Activated CD8-positive, alpha-beta T cell treated with anti-CD3 and anti-CD28 coated beads for 36 hours (primary cell): ENCODE data around the gene TWIST1. TPM values are rescaled to one million over a fixed set of nuclear protein-coding genes. Genes with fewer than 3 reads are reported as not detected.

Experiments
- ATAC-seq: fragments of 200-7000 bp; cut with Tn5 transposase; one replicate; pipeline ENCODE4 v1.10.0; 2021; ENCODE audit warnings: mild to moderate bottlenecking, moderate library complexity
- CTCF ChIA-PET: fragments of 350-600 bp; sonication (Branson Sonifier 250); formaldehyde crosslinking; loops from one replicate; lab custom pipeline; 2021; ENCODE audit warnings: antibody characterized with exemption; lab: Charles Lee
- POLR2A ChIA-PET: fragments of 350-600 bp; sonication (Branson Sonifier 250); formaldehyde crosslinking; loops from one replicate; lab custom pipeline; 2021; ENCODE audit warnings: antibody characterized with exemption; lab: Charles Lee
- DNase-seq: peaks from one replicate; pipeline ENCODE4 v3.0.0-alpha.2; 2020
- H3K27ac Mint-ChIP-seq: one replicate; pipeline ENCODE4 v1.8.0; 2021; ENCODE audit warnings: mild to moderate bottlenecking, mixed read lengths
- H3K27me3 Mint-ChIP-seq: one replicate; pipeline ENCODE4 v1.8.0; 2021; ENCODE audit warnings: mixed read lengths
- H3K36me3 Mint-ChIP-seq: one replicate; pipeline ENCODE4 v1.8.0; 2021; ENCODE audit warnings: low read depth, mixed read lengths
- H3K4me1 Mint-ChIP-seq: one replicate; pipeline ENCODE4 v1.8.0; 2021; ENCODE audit warnings: low read depth, mixed read lengths
- H3K4me3 Mint-ChIP-seq: one replicate; pipeline ENCODE4 v1.8.0; 2021; ENCODE audit warnings: mild to moderate bottlenecking, moderate library complexity, mixed read lengths
- H3K9me3 Mint-ChIP-seq: one replicate; pipeline ENCODE4 v1.8.0; 2021; ENCODE audit warnings: mixed read lengths
- CTCF ChIP-seq: fragments of 200-600 bp; IDR thresholded peaks from one replicate; pipeline ENCODE4 v1.8.0; 2022; ENCODE audit warnings: antibody characterized with exemption, mild to moderate bottlenecking
- intact Hi-C: fragments of 100-400 bp; cut with micrococcal nuclease; formaldehyde crosslinking; loops from one replicate; pipeline ENCODE4 v1.10.0; 2022
- total RNA-seq, 2 experiments: library from RNA; stranded (reverse); gene quantifications; one replicate each; pipeline ENCODE4 v1.2.3, GENCODE V29; 2021

TWIST1 gene
- total RNA-seq, 2 experiments from 2014 or later = 0.20 TPM; not detected in 1

- ChIA-PET CTCF (no interaction called here), POLR2A (no interaction called here)
- DNase-seq (no peak), ATAC-seq (no peak)
- Mint-ChIP-seq H3K27ac (no peak overlapping the region), H3K9me3 (no peaks in the 10 kb centered on the region), H3K27me3 (peaks cover 26% of the 10 kb centered on the region), H3K36me3 (no peaks in the 10 kb centered on the region), H3K4me1 (no peaks in the 10 kb centered on the region), H3K4me3 (no peak overlapping the region)
- TF ChIP-seq CTCF = no peak
- intact Hi-C loops = no loop called here
Measured at GRCh38 chr7:19101909-19102308, 15.5 kb downstream of the TWIST1 start.

- Mint-ChIP-seq H3K9me3 (no peaks in the 10 kb centered on the region), H3K4me1 (no peaks in the 10 kb centered on the region), H3K36me3 (no peaks in the 10 kb centered on the region), H3K27me3 (peaks cover 22% of the 10 kb centered on the region), H3K4me3 (no peak overlapping the region), H3K27ac (no peak overlapping the region)
- ChIA-PET CTCF (no interaction called here), POLR2A (no interaction called here)
- TF ChIP-seq CTCF = no peak
- ATAC-seq (no peak), DNase-seq (no peak)
- intact Hi-C loops = no loop called here
Measured at GRCh38 chr7:19101472-19101871, 16.0 kb downstream of the TWIST1 start.

- no peak for ATAC-seq
- no peaks in the 10 kb centered on the region for H3K36me3 Mint-ChIP-seq
- no peak for TF ChIP-seq CTCF
- H3K4me1 Mint-ChIP-seq = no peaks in the 10 kb centered on the region
- no peak for DNase-seq
- POLR2A ChIA-PET = no interaction called here
- no peak overlapping the region for H3K27ac Mint-ChIP-seq
- H3K4me3 Mint-ChIP-seq = no peak overlapping the region
- no peaks in the 10 kb centered on the region for H3K9me3 Mint-ChIP-seq
- intact Hi-C loops = no loop called here
- H3K27me3 Mint-ChIP-seq = peaks cover 9% of the 10 kb centered on the region
- CTCF ChIA-PET = no interaction called here
Measured at GRCh38 chr7:19099924-19100323, 17.5 kb downstream of the TWIST1 start.

- DNase-seq = no peak
- CTCF ChIA-PET = no interaction called here
- no peaks in the 10 kb centered on the region for H3K36me3 Mint-ChIP-seq
- ATAC-seq = no peak
- TF ChIP-seq CTCF = no peak
- no peak overlapping the region for H3K4me3 Mint-ChIP-seq
- intact Hi-C loops = no loop called here
- no peaks in the 10 kb centered on the region for H3K9me3 Mint-ChIP-seq
- POLR2A ChIA-PET = no interaction called here
- H3K27ac Mint-ChIP-seq = no peak overlapping the region
- H3K27me3 Mint-ChIP-seq = peaks cover 7% of the 10 kb centered on the region
- no peaks in the 10 kb centered on the region for H3K4me1 Mint-ChIP-seq
Measured at GRCh38 chr7:19099194-19099593, 18.2 kb downstream of the TWIST1 start.

GRCh38 chr7:19098510-19098909 is 18.9 kb downstream of the TWIST1 start:
- Mint-ChIP-seq H3K27me3 (peaks cover 7% of the 10 kb centered on the region), H3K27ac (no peak overlapping the region), H3K36me3 (no peaks in the 10 kb centered on the region), H3K4me3 (no peak overlapping the region), H3K4me1 (no peaks in the 10 kb centered on the region), H3K9me3 (no peaks in the 10 kb centered on the region)
- intact Hi-C loops = no loop called here
- POLR2A ChIA-PET = no interaction called here
- no peak for TF ChIP-seq CTCF
- CTCF ChIA-PET = no interaction called here
- DNase-seq (no peak), ATAC-seq (no peak)
